GM18502 (cell line): Measurements from ENCODE around the gene DERA.
A peak's percentile ranks its signal among the peaks of the same experiment; 100 is the strongest.
"Not testable (repeated sequence)": the region's sequence is repeated elsewhere in the genome, so short reads cannot be mapped to it uniquely, and the experiment has no call there.

ENCODE experiments used
- ATAC-seq: cut with Tn5 transposase; IDR thresholded peaks from one replicate; pipeline ENCODE4 v1.9.1; 2021; ENCODE audit warnings: mild to moderate bottlenecking; ENCODE audit not compliant: unreplicated experiment, poor library complexity

Gene DERA

DNA sequence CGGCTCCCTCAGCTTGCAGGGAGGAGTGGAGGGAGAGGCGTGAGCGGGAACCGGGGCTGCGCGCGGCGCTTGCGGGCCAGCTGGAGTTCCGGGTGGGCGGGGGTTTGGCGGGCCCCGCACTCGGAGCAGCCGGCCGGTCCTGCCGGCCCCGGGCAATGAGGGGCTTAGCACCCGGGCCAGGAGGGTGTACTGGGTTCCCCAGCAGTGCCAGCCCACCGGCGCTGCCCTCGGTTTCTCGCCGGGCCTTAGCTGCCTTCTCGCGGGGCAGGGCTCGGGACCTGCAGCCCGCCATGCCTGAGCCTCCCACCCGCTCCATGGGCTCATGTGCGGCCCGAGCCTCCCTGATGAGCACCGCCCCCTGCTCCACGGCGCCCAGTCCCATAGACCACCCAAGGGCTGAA, 146.2 kb downstream of the DERA start:
- not testable (repeated sequence) for ATAC-seq

DNA sequence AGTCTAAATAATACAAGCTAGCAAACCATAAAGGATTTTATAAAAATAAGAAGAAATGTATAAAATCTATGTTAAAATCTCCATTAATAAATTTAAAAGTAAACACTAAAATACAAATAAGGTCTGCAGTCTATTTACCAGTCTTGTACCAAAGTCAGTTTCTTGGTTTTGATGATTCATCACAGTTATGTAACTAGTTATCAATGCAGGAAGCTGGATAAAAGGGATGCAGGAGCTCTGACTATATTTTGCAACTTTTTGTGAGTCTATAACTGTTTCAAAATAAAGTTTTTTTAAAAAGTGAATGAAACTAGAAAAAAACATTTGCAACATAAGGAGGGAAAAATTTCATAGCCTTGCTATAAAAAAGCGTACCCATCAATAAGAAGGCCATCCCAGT, 151.5 kb downstream of the DERA start:
- no peak for ATAC-seq

DNA sequence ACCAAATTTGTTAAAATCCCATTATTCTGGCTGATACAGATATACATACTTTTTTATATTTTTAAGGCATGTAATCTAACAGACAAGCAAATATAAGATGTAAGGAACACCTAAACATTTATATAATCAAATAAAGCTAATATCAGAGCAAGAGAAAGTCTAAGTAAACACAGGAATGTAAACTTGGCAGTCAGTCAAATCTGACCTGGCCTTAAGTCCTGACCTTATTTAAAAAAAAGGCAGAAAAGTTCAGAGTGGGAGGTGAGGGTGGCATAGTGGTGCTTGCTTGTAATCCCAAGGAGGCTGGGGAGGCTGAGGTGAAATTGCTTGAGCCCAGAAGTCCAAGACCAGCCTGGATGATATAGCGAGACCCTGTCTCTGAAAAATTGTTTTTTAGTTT, 152.6 kb downstream of the DERA start:
- no peak for ATAC-seq

DNA sequence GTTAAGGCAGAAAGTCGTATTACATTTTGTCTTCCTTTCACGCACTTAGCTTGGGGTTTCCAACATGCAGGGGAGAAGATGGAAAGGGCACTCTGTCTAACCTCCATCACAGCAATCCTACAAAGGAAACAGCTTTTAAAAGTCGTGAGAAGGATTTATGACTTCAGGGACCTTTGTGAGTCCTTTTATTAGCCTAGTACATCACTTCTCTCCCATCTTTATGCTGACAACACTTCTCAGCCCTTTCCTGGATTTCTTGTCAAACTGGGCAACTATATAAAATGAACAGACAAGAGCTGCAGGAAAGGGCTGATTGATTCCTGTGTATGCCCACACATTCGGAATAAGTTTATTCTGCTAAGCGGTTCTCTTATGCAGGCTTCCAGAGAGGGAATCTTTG, 159.0 kb downstream of the DERA start:
- no peak for ATAC-seq

DNA sequence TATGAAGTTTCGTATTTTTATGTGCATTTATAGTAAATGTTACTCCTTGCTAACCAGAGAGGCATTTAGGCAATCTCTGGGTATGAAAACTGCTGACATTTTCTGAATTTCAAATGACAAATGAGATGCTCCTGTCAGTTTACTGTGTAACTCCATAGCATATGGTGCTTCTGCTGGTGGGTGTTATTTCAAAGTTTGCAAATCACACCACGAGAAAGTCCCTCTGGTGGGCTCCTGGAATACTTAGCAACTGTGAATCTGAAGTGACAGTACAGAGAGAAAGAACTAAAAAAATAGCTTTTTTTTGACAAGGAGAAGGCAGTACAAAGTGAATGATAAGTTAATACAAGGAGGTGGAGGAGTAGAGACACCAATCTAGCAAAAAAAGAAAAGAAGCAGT, 161.5 kb downstream of the DERA start:
- ATAC-seq = no peak

DNA sequence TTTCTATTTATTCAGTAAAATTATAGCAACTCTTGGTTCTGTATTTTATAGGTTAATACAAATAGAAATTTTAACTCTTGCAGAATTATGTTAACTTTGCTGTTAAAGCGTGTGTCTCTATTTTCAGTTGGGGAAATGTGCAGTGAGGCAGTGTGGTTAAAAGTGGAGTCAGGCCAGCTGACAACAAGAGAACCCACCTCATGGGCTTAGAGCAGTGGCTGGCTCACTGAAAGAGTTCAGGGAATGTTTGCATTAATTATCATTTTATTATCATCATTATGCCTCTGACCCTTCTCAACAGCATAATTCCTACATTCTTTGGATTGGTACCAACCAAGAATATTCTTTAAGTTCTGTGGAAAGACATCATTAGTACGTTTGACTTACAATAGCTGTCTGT, 163.8 kb downstream of the DERA start:
- ATAC-seq = no peak

DNA sequence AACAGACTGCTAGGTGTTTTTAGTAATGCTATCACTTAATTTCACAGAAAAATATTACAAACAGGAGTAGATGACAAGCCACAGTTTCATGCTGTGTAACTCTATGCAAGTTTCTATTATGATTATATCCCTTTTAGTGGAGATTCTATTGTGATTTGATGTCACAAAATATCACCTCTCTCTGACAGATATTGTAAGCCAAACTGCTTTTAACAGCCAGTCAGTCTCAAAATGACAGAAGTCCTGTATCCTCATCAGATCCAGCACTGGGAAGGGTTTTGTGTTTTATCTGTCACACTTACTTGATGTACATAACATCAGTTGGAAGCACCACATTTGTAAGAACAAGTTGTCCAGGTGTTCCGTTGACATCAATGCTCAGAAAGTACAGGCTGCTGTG, 164.8 kb downstream of the DERA start:
- no peak for ATAC-seq

DNA sequence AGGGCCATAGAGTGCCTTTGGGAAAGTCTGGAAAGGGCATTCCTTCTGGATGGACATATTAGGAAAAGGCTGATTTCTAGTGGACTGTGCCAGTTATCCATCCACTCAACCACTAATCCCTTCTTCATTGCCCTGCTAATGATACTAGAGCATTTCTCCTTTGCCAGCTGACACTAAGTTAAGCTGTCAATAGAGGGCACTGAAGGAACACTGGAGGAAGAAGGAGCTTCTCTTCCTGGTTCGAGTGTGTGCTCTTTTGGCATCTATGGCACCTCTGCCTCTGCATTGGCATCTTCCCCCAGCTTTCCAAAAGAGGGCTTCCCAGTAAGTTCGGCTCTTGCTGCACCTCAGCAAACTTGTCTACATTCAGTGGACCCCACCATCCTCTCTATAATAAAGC, 165.4 kb downstream of the DERA start:
- ATAC-seq = peak; percentile 87

DNA sequence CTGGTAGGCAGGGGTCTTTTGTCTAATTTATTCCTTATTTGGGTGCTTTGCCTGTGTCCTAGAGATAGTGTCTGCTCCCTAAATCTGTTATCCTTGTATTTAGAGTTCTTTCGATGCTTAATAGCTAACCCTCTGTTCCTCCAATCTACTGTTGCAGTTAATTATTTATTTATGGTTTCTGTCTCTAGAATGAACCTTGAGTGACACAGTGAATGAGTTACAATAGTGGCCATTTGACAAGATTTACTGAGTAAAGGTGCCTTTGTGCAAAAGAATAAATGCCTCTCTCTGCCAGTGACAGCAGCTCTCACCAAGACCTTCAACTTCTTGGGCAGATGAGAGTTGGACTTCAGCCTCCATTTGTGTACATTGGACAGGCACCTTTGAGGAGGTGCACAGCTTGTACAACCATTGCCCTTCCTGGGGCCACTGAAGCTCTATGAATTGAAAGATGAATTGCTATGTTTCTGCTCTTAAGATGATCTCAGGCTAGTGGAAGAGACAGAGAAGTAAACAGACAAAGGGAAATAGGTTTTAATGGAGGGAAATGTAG, 165.9 kb downstream of the DERA start:
- no peak for ATAC-seq

DNA sequence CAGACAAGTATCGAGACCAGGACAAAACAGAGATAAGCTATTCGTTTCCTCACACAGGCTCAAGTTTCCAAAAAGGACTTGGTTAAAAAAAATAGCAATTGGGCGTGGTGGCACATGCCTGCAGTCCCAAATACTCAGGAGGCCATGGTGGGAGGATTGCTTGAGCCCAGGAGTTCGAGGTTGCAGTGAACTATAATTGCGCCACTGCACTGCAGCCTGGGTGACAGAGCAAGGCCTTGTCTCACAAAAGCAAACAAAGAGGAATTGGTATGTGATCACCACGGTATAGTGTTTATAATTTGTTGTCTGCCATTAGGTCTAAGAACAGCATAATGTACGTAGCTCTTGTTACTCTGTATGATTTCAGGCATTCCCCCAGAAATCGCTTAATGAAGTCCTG, 175.3 kb downstream of the DERA start:
- no peak for ATAC-seq

DNA sequence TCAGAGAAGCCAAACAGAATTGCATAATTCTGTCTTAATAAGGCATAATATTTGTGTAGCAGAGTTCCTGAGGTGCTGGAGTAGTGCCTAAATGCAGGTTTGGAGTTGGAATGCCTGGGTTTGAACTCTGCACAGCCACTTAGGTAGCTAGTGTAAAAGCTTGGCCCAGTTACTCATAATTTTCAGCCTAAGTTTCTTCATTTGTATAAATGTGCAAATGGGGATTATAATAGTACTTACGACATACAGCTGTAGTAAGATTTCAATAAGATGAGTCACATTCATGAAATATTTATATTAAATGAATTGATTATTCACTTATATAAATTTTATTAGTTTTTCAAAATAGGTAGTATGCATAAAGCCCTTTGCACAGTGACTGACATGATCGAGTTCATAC, 175.8 kb downstream of the DERA start:
- no peak for ATAC-seq
